Left renal pelvis (tissue), 4 donors: ENCODE results near the gene FBXL17. TPM values are rescaled to one million over a fixed set of nuclear protein-coding genes. Genes with fewer than 3 reads are reported as not detected.

ENCODE experiments used
- DNase-seq, 4 donors: peaks; one replicate each; pipeline ENCODE4 v3.0.0-alpha.2; 2013; ENCODE audit warnings: low read depth in 4 of 4, low spot score in 3 of 4
- polyA plus RNA-seq, 4 donors: library from polyadenylated mRNA; unstranded; fragments of 120-200 nt; gene quantifications; one replicate each; pipeline ENCODE4 v1.2.1, GENCODE V29; 2013; ENCODE audit not compliant: insufficient read length in 4 of 4

FBXL17 gene
- polyA plus RNA-seq, 4 donors: 21.3 to 35.3 (median 27.6) TPM

- DNase-seq: no peak
These were observed 122.6 kb downstream of the FBXL17 start for GRCh38 chr5:108259306-108259705.

GRCh38 chr5:108257996-108258395 lies 123.9 kb downstream of the FBXL17 start:
- no peak for DNase-seq

- DNase-seq: no peak
These were observed 126.4 kb downstream of the FBXL17 start for GRCh38 chr5:108255468-108255867.

- no peak for DNase-seq
These were observed 130.5 kb downstream of the FBXL17 start for GRCh38 chr5:108251350-108251749.

- no peak for DNase-seq
These were observed 132.0 kb downstream of the FBXL17 start for GRCh38 chr5:108249785-108250426.

GRCh38 chr5:108249095-108249784 lies 132.7 kb downstream of the FBXL17 start:
- no peak for DNase-seq

GRCh38 chr5:108238936-108239887 lies 142.7 kb downstream of the FBXL17 start:
- no peak for DNase-seq

- no peak for DNase-seq
These were observed 143.4 kb downstream of the FBXL17 start for GRCh38 chr5:108238461-108238860.

- no peak for DNase-seq
These were observed 148.2 kb downstream of the FBXL17 start for GRCh38 chr5:108233617-108234155.

- no peak for DNase-seq
These were observed 149.1 kb downstream of the FBXL17 start for GRCh38 chr5:108232805-108233204.

- DNase-seq: no peak
These were observed 159.9 kb downstream of the FBXL17 start for GRCh38 chr5:108222011-108222410.

- DNase-seq: no peak
These were observed 161.1 kb downstream of the FBXL17 start for GRCh38 chr5:108220834-108221233.

GRCh38 chr5:108216890-108217289 lies 165.0 kb downstream of the FBXL17 start:
- DNase-seq: no peak

- no peak for DNase-seq
These were observed 167.0 kb downstream of the FBXL17 start for GRCh38 chr5:108214857-108215256.

GRCh38 chr5:108212775-108213346 lies 169.0 kb downstream of the FBXL17 start:
- DNase-seq: no peak

- no peak for DNase-seq
These were observed 175.2 kb downstream of the FBXL17 start for GRCh38 chr5:108206707-108207106.

- DNase-seq: no peak
These were observed 180.2 kb downstream of the FBXL17 start for GRCh38 chr5:108201721-108202120.

GRCh38 chr5:108196276-108196675 lies 185.6 kb downstream of the FBXL17 start:
- DNase-seq: no peak

GRCh38 chr5:108193021-108193795 lies 188.7 kb downstream of the FBXL17 start:
- no peak for DNase-seq

GRCh38 chr5:108184940-108185339 lies 197.0 kb downstream of the FBXL17 start:
- DNase-seq: no peak
